ENCODE data around the gene HCFC1R1.

HCFC1R1 gene

GRCh38 chr16:3066440-3066748 lies 42.7 kb upstream of the HCFC1R1 start:
- DNase-seq (ENCODE audit: low read depth) = no peak
- TF ChIP-seq CTCF (IDR thresholded peaks at IDR 0.05; ENCODE audit: control insufficient read depth, insufficient read depth, low read depth, low read length, missing control alignments) = no peak
- H3K4me3 ChIP-seq (ENCODE audit: control insufficient read depth, low read depth, low read length) = no peak overlapping the region

- H3K4me3 ChIP-seq (ENCODE audit: control insufficient read depth, low read depth, low read length) = no peak overlapping the region
- no peak for TF ChIP-seq CTCF (IDR thresholded peaks at IDR 0.05; ENCODE audit: control insufficient read depth, insufficient read depth, low read depth, low read length, missing control alignments)
- no peak for DNase-seq (ENCODE audit: low read depth)
Measured at GRCh38 chr16:3065742-3066439, 42.1 kb upstream of the HCFC1R1 start.

GRCh38 chr16:3065069-3065741 lies 41.5 kb upstream of the HCFC1R1 start, which contains the start of gene IL32:
Gene IL32 (plus strand): TSS chr16:3065640. CDS start chr16:3065812, 172 bp downstream.
- DNase-seq (ENCODE audit: low read depth) = no peak
- TF ChIP-seq CTCF (IDR thresholded peaks at IDR 0.05; ENCODE audit: control insufficient read depth, insufficient read depth, low read depth, low read length, missing control alignments) = no peak
- H3K4me3 ChIP-seq (ENCODE audit: control insufficient read depth, low read depth, low read length) = no peak within 1 kb of the TSS

- no peak for TF ChIP-seq CTCF (IDR thresholded peaks at IDR 0.05; ENCODE audit: control insufficient read depth, insufficient read depth, low read depth, low read length, missing control alignments)
- H3K4me3 ChIP-seq (ENCODE audit: control insufficient read depth, low read depth, low read length) = no peak overlapping the region
- no peak for DNase-seq (ENCODE audit: low read depth)
Measured at GRCh38 chr16:3063625-3064386, 40.1 kb upstream of the HCFC1R1 start.

GRCh38 chr16:3062553-3062952 lies 38.8 kb upstream of the HCFC1R1 start:
- no peak for DNase-seq (ENCODE audit: low read depth)
- TF ChIP-seq CTCF (IDR thresholded peaks at IDR 0.05; ENCODE audit: control insufficient read depth, insufficient read depth, low read depth, low read length, missing control alignments) = no peak

GRCh38 chr16:3060339-3061127 lies 36.8 kb upstream of the HCFC1R1 start:
- TF ChIP-seq CTCF (IDR thresholded peaks at IDR 0.05; ENCODE audit: control insufficient read depth, insufficient read depth, low read depth, low read length, missing control alignments) = no peak
- no peak overlapping the region for H3K4me3 ChIP-seq (ENCODE audit: control insufficient read depth, low read depth, low read length)
- DNase-seq (ENCODE audit: low read depth) = no peak

More at GRCh38 chr16:3062553-3062952, 38.8 kb upstream of the HCFC1R1 start:
- H3K4me3 ChIP-seq (ENCODE audit: control insufficient read depth, low read depth, low read length) = no peak overlapping the region

Measured in AG09309 (cell line).